HCT116 (cell line): ENCODE results near the gene RGMB. TPM values are rescaled to one million over a fixed set of nuclear protein-coding genes. Genes with fewer than 3 reads are reported as not detected.
A peak's percentile ranks its signal among the peaks of the same experiment; 100 is the strongest.

Experiments
- ATAC-seq: fragments of 200-7000 bp; cut with Tn5 transposase; 2 replicates; pipeline ENCODE4 v1.9.1; 2020; ENCODE audit warnings: mild to moderate bottlenecking, moderate library complexity
- BruUV-seq: library from RNA; stranded (reverse); fragments of 400-500 nt; replicated peaks from 2 replicates; lab custom pipeline; 2021; lab: Mats Ljungman, UMichigan
- CTCF ChIA-PET: fragments of 300-600 bp; sonication (Branson Sonifier 250); formaldehyde crosslinking; loops from one replicate; lab custom pipeline; 2021; ENCODE audit warnings: antibody characterized with exemption; lab: Charles Lee
- POLR2A ChIA-PET: fragments of 300-600, 350-600 bp; sonication (Branson Sonifier 250); formaldehyde crosslinking; loops from one replicate; lab custom pipeline; 2021; ENCODE audit warnings: antibody characterized with exemption; lab: Charles Lee
- RAD21 ChIA-PET, 2 experiments: fragments of 300-600 bp; sonication (Branson Sonifier 250); formaldehyde crosslinking; loops; one replicate each; lab custom pipeline; 2023; ENCODE audit warnings: low total read pairs in 2 of 2; ENCODE audit not compliant: uncharacterized antibody in 2 of 2, unreplicated experiment in 2 of 2, low non-redundant PET in 1 of 2; lab: Charles Lee
- DNase-seq: peaks from one replicate; pipeline ENCODE4 v3.0.0-alpha.2; 2010; ENCODE audit warnings: low read depth, low spot score
- H2AFZ ChIP-seq: fragments of 200-600 bp; shearing (Covaris generic), sonication (generic); 2 replicates; pipeline ENCODE4 v1.6.1; 2017; ENCODE audit warnings: low read depth, mixed run types, mixed read lengths, antibody characterized with exemption, low read length; ENCODE audit not compliant: poor library complexity, severe bottlenecking
- H3K27ac ChIP-seq: 2 replicates; pipeline ENCODE4 v1.5.1; 2012; ENCODE audit warnings: low read depth, low read length
- H3K27me3 ChIP-seq: fragments of 200-600 bp; sonication (generic); 2 replicates; pipeline ENCODE4 v1.6.1; 2016; ENCODE audit warnings: mixed run types, low read length, mixed read lengths; ENCODE audit not compliant: insufficient read depth
- H3K36me3 ChIP-seq, 2 experiments: fragments of 200-500 bp in 1 of 2; fragments of 200-600 bp in 1 of 2; sonication (Bioruptor generic) in 1 of 2; sonication (generic) in 1 of 2; 2 replicates each; pipeline versions ENCODE4 v1.5.1 to v1.6.1; 2014 to 2016; ENCODE audit warnings: low read length in 2 of 2, inconsistent platforms in 1 of 2, mixed read lengths in 1 of 2, mixed run types in 1 of 2; ENCODE audit not compliant: insufficient read depth in 2 of 2, control insufficient read depth in 1 of 2
- H3K4me1 ChIP-seq, 2 experiments: fragments of 200-600 bp in 1 of 2; sonication (generic) in 1 of 2; 2 replicates each; pipeline versions ENCODE4 v1.5.1 to v1.6.1; 2012 to 2017; ENCODE audit warnings: low read length in 2 of 2, inconsistent platforms in 1 of 2, mild to moderate bottlenecking in 1 of 2, mixed read lengths in 1 of 2, mixed run types in 1 of 2, moderate library complexity in 1 of 2; ENCODE audit not compliant: insufficient read depth in 2 of 2, control insufficient read depth in 1 of 2
- H3K4me2 ChIP-seq: fragments of 200-600 bp; sonication (generic); 2 replicates; pipeline ENCODE4 v1.6.1; 2017; ENCODE audit warnings: mixed run types, low read length, mixed read lengths
- H3K4me3 ChIP-seq, 2 experiments: fragments of 200-600 bp in 1 of 2; sonication (generic) in 1 of 2; replicated peaks in 1 of 2; 2 replicates each; pipeline ENCODE4 v1.5.1; 2011 to 2016; ENCODE audit warnings: low read length in 2 of 2, control low read depth in 1 of 2, low read depth in 1 of 2, mild to moderate bottlenecking in 1 of 2, mixed read lengths in 1 of 2, mixed run types in 1 of 2
- H3K79me2 ChIP-seq: fragments of 200-600 bp; sonication (generic); 2 replicates; pipeline ENCODE4 v1.6.1; 2017; ENCODE audit warnings: mild to moderate bottlenecking, mixed run types, low read length, moderate library complexity, mixed read lengths; ENCODE audit not compliant: insufficient read depth
- H3K9ac ChIP-seq: fragments of 200-600 bp; sonication (generic); 2 replicates; pipeline ENCODE4 v1.6.1; 2016; ENCODE audit warnings: low read length, mixed read lengths
- H3K9me2 ChIP-seq: fragments of 200-600 bp; sonication (generic), shearing (Covaris generic); 2 replicates; pipeline ENCODE4 v1.6.1; 2017; ENCODE audit warnings: mixed run types, mild to moderate bottlenecking, moderate library complexity; ENCODE audit not compliant: insufficient read depth
- H3K9me3 ChIP-seq, 2 experiments: fragments of 200-500 bp in 1 of 2; fragments of 200-600 bp in 1 of 2; sonication (Bioruptor generic) in 1 of 2; sonication (generic) in 1 of 2; 2 replicates each; pipeline ENCODE4 v1.6.1; 2014 to 2017; ENCODE audit warnings: low read length in 2 of 2, mixed read lengths in 2 of 2, inconsistent platforms in 1 of 2, low read depth in 1 of 2, mild to moderate bottlenecking in 1 of 2, mixed run types in 1 of 2, moderate library complexity in 1 of 2; ENCODE audit not compliant: control insufficient read depth in 1 of 2, insufficient read depth in 1 of 2
- H4K20me1 ChIP-seq: fragments of 200-600 bp; sonication (generic), shearing (Covaris generic); 2 replicates; pipeline ENCODE4 v1.6.1; 2017; ENCODE audit warnings: mixed run types, mild to moderate bottlenecking, moderate library complexity; ENCODE audit not compliant: insufficient read depth
- CEBPB ChIP-seq: IDR thresholded peaks from 2 replicates; pipeline ENCODE4 v1.6.1; 2012; ENCODE audit warnings: low read depth
- CTCF ChIP-seq, 3 experiments: fragments of 200-600 bp in 1 of 3; sonication (generic) in 1 of 3; IDR thresholded peaks in 2 of 3; conservative IDR thresholded peaks in 1 of 3; 2 replicates each; pipeline ENCODE4 v1.5.1; 2012 to 2017; ENCODE audit warnings: low read depth in 2 of 3, low read length in 2 of 3, antibody characterized with exemption in 1 of 3, borderline replicate concordance in 1 of 3, control low read depth in 1 of 3, mild to moderate bottlenecking in 1 of 3, mixed read lengths in 1 of 3, mixed run types in 1 of 3, moderate library complexity in 1 of 3; ENCODE audit not compliant: insufficient read depth in 1 of 3
- ELF1 ChIP-seq: IDR thresholded peaks from 2 replicates; pipeline ENCODE4 v1.6.1; 2012; ENCODE audit warnings: low read depth, borderline replicate concordance
- POLR2AphosphoS5 ChIP-seq: IDR thresholded peaks from 2 replicates; pipeline ENCODE4 v1.6.1; 2011; ENCODE audit warnings: mild to moderate bottlenecking, low read depth, low read length, moderate library complexity
- SP1 ChIP-seq: IDR thresholded peaks from 2 replicates; pipeline ENCODE4 v1.6.1; 2012; ENCODE audit warnings: low read depth
- YY1 ChIP-seq: IDR thresholded peaks from 2 replicates; pipeline ENCODE4 v1.6.1; 2011; ENCODE audit warnings: low read length, low read depth, moderate library complexity, mild to moderate bottlenecking; ENCODE audit not compliant: insufficient replicate concordance; ENCODE audit errors: extremely low read depth
- ZBTB33 ChIP-seq: IDR thresholded peaks from 2 replicates; pipeline ENCODE4 v1.6.1; 2011; ENCODE audit warnings: mild to moderate bottlenecking, low read length, moderate library complexity; ENCODE audit not compliant: insufficient replicate concordance; ENCODE audit errors: extremely low read depth
- ZFX ChIP-seq: fragments of 450-650 bp; IDR thresholded peaks from 2 replicates; pipeline ENCODE4 v1.6.1; 2017
- intact Hi-C: fragments of 100-400 bp; cut with micrococcal nuclease; formaldehyde crosslinking; loops from 2 replicates; pipeline ENCODE4 v1.10.0; 2022
- total RNA-seq: library from RNA; stranded (reverse); gene quantifications from one replicate; pipeline ENCODE4 v1.2.1, GENCODE V29; 2021; ENCODE audit not compliant: unreplicated experiment

RGMB gene
- total RNA-seq, 1 experiment from 2014 or later, result 18.3 TPM

- Histone ChIP-seq H3K4me3 (peak overlapping the region; percentile 59 to 63), H3K9me3 (no peaks in the 10 kb centered on the region), H3K9ac (peak overlapping the region; percentile 27; the same call in 1 of the 2 replicates), H2AFZ (peak overlapping the region; percentile 90), H3K4me1 (peaks cover 13 to 48% of the 10 kb centered on the region in 2 experiments), H3K4me2 (peak overlapping the region; percentile 96), H4K20me1 (no peaks in the 10 kb centered on the region), H3K9me2 (no peaks in the 10 kb centered on the region), H3K27me3 (peaks cover 6% of the 10 kb centered on the region; the same call in 1 of the 2 replicates), H3K79me2 (no peaks in the 10 kb centered on the region), H3K36me3 (no peaks in the 10 kb centered on the region), H3K27ac (peak overlapping the region; percentile 12; the same call in 1 of the 2 replicates)
- ATAC-seq (no peak), DNase-seq (no peak)
- no peak for TF ChIP-seq CEBPB
- TF ChIP-seq ZBTB33, result no peak
- no peak for TF ChIP-seq ZFX
- TF ChIP-seq SP1, result no peak
- CTCF ChIA-PET, result interaction anchor here (0.8 to 2.9 kb wide), 11 partner anchors 9 to 1538 kb away, joined by 3 to 15 read pairs (median 4); no protein-coding TSS in a partner anchor
- no TSS peak for BruUV-seq
- RAD21 ChIA-PET, result no interaction called here
- POLR2A ChIA-PET, result interaction anchor here (0.7 kb wide), 1 partner anchor 14 kb away, joined by 3 read pairs; no protein-coding TSS in a partner anchor
- intact Hi-C loops, result loop anchor here (2.0 kb wide), 1 partner anchor 58 kb away; no protein-coding TSS in a partner anchor
Measured at GRCh38 chr5:98768960-98769209, 4.6 kb upstream of the RGMB start.

- Histone ChIP-seq H4K20me1 (no peaks in the 10 kb centered on the region), H3K27ac (peak overlapping the region; percentile 12; the same call in 1 of the 2 replicates), H2AFZ (peak overlapping the region; percentile 90), H3K9me2 (no peaks in the 10 kb centered on the region), H3K79me2 (peaks cover 3% of the 10 kb centered on the region; the same call in 1 of the 2 replicates), H3K9ac (peak overlapping the region; percentile 27; the same call in 1 of the 2 replicates), H3K4me3 (peak overlapping the region; percentile 59 to 63), H3K4me1 (peaks cover 13 to 48% of the 10 kb centered on the region in 2 experiments), H3K36me3 (no peaks in the 10 kb centered on the region), H3K27me3 (peaks cover 6% of the 10 kb centered on the region; the same call in 1 of the 2 replicates), H3K9me3 (no peaks in the 10 kb centered on the region), H3K4me2 (peak overlapping the region; percentile 96)
- no TSS peak for BruUV-seq
- ChIA-PET POLR2A (no interaction called here), RAD21 (no interaction called here), CTCF (interaction anchor here (0.5 to 2.9 kb wide), 14 partner anchors 9 to 1538 kb away, joined by 3 to 15 read pairs (median 4); no protein-coding TSS in a partner anchor)
- DNase-seq (no peak), ATAC-seq (no peak)
- peak; percentile 29; the same call in 1 of the 2 replicates for TF ChIP-seq POLR2AphosphoS5
- TF ChIP-seq CTCF (IDR thresholded peaks at IDR 0.05 in 2 of 3, conservative IDR thresholded peaks at IDR 0.05 in 1 of 3; ENCODE audit: borderline replicate concordance in 1 of 3, insufficient read depth in 1 of 3, low read depth in 2 of 3, low read length in 2 of 3), result peak in 2 of 3 experiments; percentile 64 to 66; a peak in 4 of 6 replicates
- TF ChIP-seq YY1, result no peak
- peak; percentile 49 for TF ChIP-seq ZBTB33
- TF ChIP-seq ELF1, result no peak
- intact Hi-C loops, result loop anchor here (2.0 kb wide), 1 partner anchor 57 kb away; no protein-coding TSS in a partner anchor
Measured at GRCh38 chr5:98769210-98769958, 4.1 kb upstream of the RGMB start.
